Measurements from ENCODE around the gene PLOD1.
"Not testable (repeated sequence)": the region's sequence is repeated elsewhere in the genome, so short reads cannot be mapped to it uniquely, and the experiment has no call there.

The PLOD1 gene

GRCh38 chr1:12008355-12008754 lies 73.8 kb downstream of the PLOD1 start:
- FAIRE-seq = not testable (repeated sequence)

GRCh38 chr1:12009318-12009947 lies 74.9 kb downstream of the PLOD1 start:
- no peak for FAIRE-seq

GRCh38 chr1:12010746-12011570 lies 76.4 kb downstream of the PLOD1 start:
- no peak for FAIRE-seq

- no peak for FAIRE-seq
Measured at GRCh38 chr1:12011998-12012397, 77.5 kb downstream of the PLOD1 start.

GRCh38 chr1:12012560-12013316 lies 78.2 kb downstream of the PLOD1 start:
- no peak for FAIRE-seq

GRCh38 chr1:12014141-12014991 lies 79.8 kb downstream of the PLOD1 start:
- no peak for FAIRE-seq

GRCh38 chr1:12015001-12015491 lies 80.5 kb downstream of the PLOD1 start:
- FAIRE-seq = no peak

GRCh38 chr1:12015499-12015898 lies 81.0 kb downstream of the PLOD1 start:
- no peak for FAIRE-seq

GRCh38 chr1:12016182-12016581 lies 81.7 kb downstream of the PLOD1 start:
- FAIRE-seq = no peak

GRCh38 chr1:12019858-12020509 lies 85.5 kb downstream of the PLOD1 start:
- no peak for FAIRE-seq

GRCh38 chr1:12021616-12022015 lies 87.1 kb downstream of the PLOD1 start:
- FAIRE-seq = no peak

- FAIRE-seq = no peak
Measured at GRCh38 chr1:12022036-12022435, 87.5 kb downstream of the PLOD1 start.
